ENCODE results near the gene TMBIM4.

Gene TMBIM4

DNA sequence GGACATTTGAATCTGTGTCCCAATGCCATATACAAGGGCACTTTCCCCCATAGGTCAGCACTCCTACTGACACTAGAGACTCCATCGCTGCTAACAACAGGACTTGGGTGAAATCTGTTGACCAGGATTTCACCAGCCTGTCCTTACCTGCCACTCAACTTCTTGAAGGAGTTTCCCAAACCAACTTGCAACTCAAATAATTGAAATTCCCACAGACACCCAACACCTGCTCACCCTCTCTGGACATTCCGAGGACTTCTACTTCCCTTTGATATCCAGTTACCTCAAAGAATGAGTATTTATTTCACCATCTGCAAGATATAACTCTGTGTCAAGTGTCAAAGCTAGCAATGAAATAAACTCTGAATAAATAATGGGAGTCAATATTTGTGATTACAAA, 83.8 kb downstream of the TMBIM4 start:
- no peak for DNase-seq
